GM21825 (cell line): ENCODE results near the gene TRAK1.

Experiments used
- ATAC-seq: cut with Tn5 transposase; IDR thresholded peaks from one replicate; pipeline ENCODE4 v1.9.1; 2021; ENCODE audit warnings: mild to moderate bottlenecking, moderate library complexity; ENCODE audit not compliant: unreplicated experiment

TRAK1 gene

DNA sequence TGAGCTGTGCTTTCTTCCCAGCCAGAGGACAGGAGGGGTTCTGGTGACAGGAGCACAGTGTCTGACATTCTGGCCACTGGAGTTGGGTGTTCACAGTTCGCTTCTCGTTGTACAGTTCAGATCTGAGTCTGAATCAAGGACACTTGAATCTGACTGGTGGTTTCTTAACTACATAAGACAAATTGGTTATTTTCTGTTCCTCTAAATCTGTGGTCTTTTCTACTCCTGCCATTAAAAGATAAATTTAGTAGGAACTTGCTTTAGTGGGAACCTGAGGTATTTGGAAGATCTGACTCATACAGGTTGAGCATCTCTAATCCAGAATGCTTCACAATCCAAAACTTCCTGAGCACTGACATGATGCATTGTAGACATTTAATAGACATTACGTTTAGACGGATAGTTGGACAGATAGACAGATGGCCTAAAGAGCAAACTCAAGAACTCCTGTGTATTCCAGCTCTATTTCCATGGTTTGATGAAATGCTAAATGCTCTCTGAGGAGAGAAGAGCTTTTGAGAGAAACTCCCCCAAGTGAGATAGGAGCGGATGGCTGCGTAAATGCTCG is 103.9 kb downstream of the TRAK1 start:
- ATAC-seq, result no peak

DNA sequence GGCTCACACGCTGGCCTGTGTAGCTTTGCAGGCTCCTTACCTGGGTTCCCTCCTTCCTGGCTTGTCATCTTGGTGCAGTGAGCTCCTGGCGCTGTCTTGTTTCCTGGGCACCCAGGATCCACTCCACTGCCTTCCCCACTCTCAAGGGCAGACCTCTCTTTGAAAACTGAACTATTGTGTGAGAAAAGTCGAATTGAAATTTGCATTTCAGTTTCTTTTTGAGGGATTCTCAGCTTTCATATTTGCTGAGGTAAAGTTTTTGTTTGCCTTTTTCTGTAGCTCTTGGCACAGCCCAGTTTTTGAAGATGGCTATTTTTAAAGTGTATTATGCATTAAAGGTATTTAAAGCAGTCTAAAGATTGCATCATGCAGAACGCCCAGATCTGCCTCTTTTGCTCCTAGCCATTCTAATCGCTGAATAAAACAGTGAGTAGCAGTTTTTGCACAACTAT is 104.7 kb downstream of the TRAK1 start:
- peak; percentile 60 for ATAC-seq

GRCh38 chr3:42198709-42199108 is 107.6 kb downstream of the TRAK1 start:
- no peak for ATAC-seq

- no peak for ATAC-seq
Measured at GRCh38 chr3:42202217-42202865, 111.2 kb downstream of the TRAK1 start.

GRCh38 chr3:42204867-42205599 is 113.9 kb downstream of the TRAK1 start:
- ATAC-seq, result no peak

- peak; percentile 68 for ATAC-seq
Measured at GRCh38 chr3:42205800-42206514, 114.8 kb downstream of the TRAK1 start.

DNA sequence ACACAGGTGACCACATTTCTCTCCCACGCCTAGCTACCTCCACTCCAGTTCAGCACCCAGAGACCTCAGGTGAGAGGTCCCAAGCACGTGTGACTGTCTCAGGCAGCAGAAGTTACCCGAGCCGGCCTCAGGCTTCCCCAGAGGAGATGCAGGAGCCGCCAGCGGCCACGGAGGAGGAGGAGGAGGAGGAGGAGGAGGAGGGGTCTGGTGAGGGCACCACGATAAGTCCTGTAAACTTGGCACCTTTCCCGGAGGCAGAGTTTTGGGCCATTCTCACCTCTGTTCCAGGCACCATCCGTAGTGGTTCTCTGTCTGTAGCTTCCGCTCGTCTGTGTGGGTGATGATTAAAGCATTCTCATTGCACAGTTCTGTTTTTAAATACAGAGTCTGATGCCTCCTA is 118.8 kb downstream of the TRAK1 start:
- no peak for ATAC-seq

DNA sequence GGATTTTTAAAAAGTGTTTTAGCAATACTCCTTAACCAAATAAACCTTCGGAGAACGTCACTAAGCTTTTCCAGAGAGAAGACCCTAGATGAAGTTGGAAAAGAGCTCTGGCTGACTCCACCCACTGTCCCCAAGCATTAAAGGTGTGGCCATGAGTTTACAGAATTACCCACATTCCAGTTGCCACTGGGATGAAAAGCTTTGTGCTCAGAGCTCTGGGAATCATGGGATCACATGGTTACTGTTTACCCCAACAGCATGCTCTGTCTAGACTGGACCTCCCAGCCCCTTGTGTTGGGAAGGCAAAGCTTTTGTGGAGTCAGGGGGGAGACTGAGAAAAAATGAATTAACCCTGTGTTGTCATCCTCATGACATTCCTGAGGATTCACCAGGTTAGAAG is 119.6 kb downstream of the TRAK1 start:
- ATAC-seq, result no peak

DNA sequence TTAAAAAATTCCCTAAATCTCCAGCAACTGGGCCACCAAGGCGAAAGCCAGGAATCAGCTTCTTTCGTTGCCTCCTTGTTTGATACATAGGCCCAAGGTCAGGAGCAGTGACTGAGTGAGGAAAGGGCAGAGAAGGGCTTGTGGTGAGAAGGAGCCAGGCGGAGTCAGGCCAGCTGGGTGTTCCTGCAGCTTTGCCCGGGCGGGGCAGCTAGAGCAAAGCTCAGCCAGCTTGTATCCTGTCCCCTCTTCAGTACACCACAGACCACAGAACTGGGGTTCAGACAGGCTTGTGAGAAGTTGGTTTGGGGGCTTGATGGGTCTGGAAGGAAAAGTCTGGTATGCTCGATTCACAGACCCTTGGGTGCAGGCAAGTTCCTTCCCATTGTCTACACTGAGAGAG is 122.3 kb downstream of the TRAK1 start:
- peak; percentile 48 for ATAC-seq

DNA sequence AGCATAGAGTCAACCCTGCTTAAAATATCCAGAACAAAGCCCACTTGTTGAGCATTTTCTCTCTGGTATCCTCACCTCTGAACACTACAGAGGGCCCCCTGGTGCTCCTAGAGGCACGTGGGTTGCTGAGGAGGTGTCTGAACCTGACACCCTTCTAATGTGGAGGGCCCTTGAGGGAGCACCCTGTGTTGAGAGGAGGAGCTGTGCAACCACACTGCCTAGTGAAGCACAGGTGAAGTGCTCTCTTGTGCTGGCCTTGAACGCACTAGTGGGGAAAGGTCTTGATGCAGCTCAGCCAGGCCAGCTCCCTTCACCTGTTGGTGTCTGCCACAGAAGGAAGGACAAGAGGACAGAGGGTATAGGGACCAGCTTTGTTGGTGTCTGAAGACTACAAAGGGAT is 122.9 kb downstream of the TRAK1 start:
- peak; percentile 36 for ATAC-seq

- peak; percentile 53 for ATAC-seq
Measured at GRCh38 chr3:42214565-42215283, 123.6 kb downstream of the TRAK1 start.

DNA sequence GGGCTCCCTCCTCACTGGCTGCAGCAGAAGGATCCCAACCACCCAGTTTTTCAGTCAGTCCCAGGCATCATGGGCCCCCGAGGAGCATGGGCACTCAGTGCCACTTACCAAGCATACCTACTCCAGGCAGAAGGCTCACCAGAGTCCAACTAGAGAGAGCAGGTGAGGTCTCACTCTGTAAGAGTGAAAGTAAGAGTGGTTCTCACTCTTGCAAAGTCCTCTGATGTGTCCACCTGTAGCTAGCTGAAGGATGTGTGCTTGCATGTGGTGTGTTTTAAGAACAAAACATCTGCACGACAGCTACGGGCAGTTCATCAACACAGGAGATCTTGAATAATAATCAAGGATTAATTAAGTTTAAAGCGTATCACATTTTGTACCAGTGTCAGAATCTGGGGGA is 125.1 kb downstream of the TRAK1 start:
- ATAC-seq, result no peak

DNA sequence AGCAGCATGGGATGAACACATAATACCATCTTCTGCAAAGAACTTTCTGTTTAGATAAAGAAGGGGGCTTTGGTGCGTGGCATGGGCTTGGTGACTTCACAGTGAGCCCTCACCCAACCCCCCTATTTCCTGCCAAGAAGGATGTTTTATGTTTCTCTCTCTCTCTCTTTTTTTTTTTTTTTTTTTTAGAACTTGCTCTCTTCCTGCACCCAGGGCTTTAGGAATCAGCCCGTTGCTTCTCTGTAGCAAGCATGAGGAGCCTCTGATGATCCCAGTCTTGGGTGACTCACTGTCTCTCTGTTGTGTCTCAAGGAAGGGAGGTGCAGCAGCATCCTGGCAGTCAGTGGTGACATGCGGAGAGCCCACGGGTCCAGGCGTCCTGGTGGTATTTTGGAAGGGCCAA is 125.8 kb downstream of the TRAK1 start:
- ATAC-seq, result no peak

DNA sequence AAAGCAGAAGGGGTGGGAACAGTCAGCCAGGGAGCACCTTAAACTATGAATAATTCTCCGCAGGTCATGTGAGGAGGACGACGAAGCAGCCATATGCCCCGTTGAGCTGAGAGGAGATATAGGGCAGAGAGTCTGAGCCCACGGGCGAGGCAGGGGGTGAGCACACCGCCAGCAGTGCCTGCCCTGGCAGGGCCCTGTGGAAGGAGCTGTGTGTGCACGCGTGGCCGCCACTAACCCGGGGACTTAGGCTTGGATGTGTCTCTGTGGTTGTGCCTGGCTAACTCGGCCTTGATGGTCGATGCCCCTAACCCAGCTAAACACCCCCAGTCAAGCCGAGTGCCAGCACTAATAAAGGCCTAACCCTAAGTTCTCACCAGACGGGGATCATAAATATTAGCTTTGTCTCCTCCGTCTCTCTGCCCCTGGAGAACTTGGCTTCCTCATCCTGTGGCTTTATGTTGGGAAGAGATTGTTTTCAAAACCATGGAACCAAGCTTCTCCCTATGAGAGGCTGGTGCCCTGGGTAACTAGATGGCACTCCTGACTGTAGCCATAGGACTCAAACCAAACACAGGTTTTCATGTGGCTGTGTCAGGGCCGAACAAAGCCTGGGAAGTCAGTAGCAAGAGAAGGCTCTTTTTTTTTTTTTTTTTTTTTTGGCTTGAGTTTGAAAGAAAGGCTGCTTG is 129.4 kb downstream of the TRAK1 start:
- no peak for ATAC-seq

- ATAC-seq, result no peak
Measured at GRCh38 chr3:42222942-42223693, 132.0 kb downstream of the TRAK1 start.

GRCh38 chr3:42224178-42224577 is 133.0 kb downstream of the TRAK1 start:
- ATAC-seq, result no peak

DNA sequence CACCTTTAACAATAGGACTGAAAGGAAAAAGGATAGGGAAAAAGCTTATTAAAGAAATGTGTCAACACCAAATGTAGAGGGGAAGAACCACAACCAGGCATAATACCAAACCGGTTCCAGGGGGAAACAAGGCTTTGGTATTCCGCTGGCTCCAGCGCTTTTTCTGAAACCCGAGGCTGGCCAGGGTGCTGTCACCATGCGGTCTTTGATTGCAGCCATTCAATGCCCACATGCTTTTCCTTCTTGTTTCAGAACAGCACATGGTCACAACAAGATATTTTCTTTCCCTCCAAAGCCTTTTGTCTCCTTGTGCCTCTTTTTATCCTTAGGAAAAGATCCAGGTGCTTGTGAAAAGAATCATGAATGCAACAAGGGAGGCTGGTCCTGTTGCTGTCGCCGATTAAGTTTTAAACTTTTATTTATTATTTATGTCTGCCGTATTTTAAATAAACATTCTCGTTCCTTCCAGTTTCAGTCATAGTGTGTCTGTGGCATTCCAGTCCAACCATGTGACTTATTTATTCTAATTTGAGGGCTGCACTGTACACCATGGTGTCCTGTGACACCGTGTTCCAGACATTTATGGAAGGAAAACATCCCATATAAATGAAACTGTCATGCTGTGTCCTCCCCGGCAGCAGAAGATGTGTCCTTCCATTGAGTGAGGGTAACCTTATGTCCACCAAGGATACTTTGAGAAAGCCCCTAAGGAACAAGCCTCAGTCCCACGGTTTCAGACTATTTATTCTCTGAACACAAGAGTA is 133.7 kb downstream of the TRAK1 start:
- no peak for ATAC-seq

GRCh38 chr3:42225486-42226363 is 134.6 kb downstream of the TRAK1 start:
- ATAC-seq, result no peak
